A204.1 (cell line): ENCODE measurements around the gene TMEM44.

ENCODE experiments used
- FAIRE-seq: peaks from 2 replicates; lab custom pipeline; 2012; peaks lifted over from hg19 to GRCh38; lab: Jason Lieb, UNC

TMEM44 gene

GRCh38 chr3:194577986-194578905 is 55.0 kb downstream of the TMEM44 start:
- no peak for FAIRE-seq

GRCh38 chr3:194575484-194576210 is 57.6 kb downstream of the TMEM44 start:
- FAIRE-seq, result no peak

GRCh38 chr3:194574639-194575483 is 58.4 kb downstream of the TMEM44 start:
- no peak for FAIRE-seq

- FAIRE-seq, result no peak
These were observed 59.4 kb downstream of the TMEM44 start for GRCh38 chr3:194573680-194574437.

- no peak for FAIRE-seq
These were observed 60.2 kb downstream of the TMEM44 start for GRCh38 chr3:194572944-194573491.

GRCh38 chr3:194572143-194572789 is 61.0 kb downstream of the TMEM44 start:
- FAIRE-seq, result no peak

GRCh38 chr3:194571491-194572142 is 61.6 kb downstream of the TMEM44 start:
- no peak for FAIRE-seq

- no peak for FAIRE-seq
These were observed 62.3 kb downstream of the TMEM44 start for GRCh38 chr3:194570898-194571297.

- no peak for FAIRE-seq
These were observed 63.0 kb downstream of the TMEM44 start for GRCh38 chr3:194570235-194570634.

- no peak for FAIRE-seq
These were observed 64.0 kb downstream of the TMEM44 start for GRCh38 chr3:194569252-194569651.

- FAIRE-seq, result no peak
These were observed 67.5 kb downstream of the TMEM44 start for GRCh38 chr3:194565597-194566190.

- no peak for FAIRE-seq
These were observed 70.2 kb downstream of the TMEM44 start for GRCh38 chr3:194562986-194563385.

GRCh38 chr3:194561306-194561974 is 71.8 kb downstream of the TMEM44 start:
- no peak for FAIRE-seq

GRCh38 chr3:194560047-194560446 is 73.2 kb downstream of the TMEM44 start:
- no peak for FAIRE-seq

GRCh38 chr3:194559530-194559929 is 73.7 kb downstream of the TMEM44 start:
- no peak for FAIRE-seq

- FAIRE-seq, result no peak
These were observed 76.8 kb downstream of the TMEM44 start for GRCh38 chr3:194556086-194557056.

GRCh38 chr3:194555175-194556062 is 77.8 kb downstream of the TMEM44 start:
- FAIRE-seq, result no peak
